Loucy (cell line): ENCODE measurements around the gene ARHGAP15.

Experiments
- H2AFZ ChIP-seq: fragments of 200-600 bp; sonication (generic); 2 replicates; pipeline ENCODE4 v1.6.0; 2016; ENCODE audit warnings: antibody characterized with exemption, mild to moderate bottlenecking, low read length, moderate library complexity
- H3F3A ChIP-seq: fragments of 200-600 bp; 2 replicates; pipeline ENCODE4 v1.6.0; 2016; ENCODE audit warnings: antibody characterized with exemption, low read depth, mild to moderate bottlenecking
- H3K27me3 ChIP-seq: fragments of 200-600 bp; sonication (generic); 2 replicates; pipeline ENCODE4 v1.6.1; 2014; ENCODE audit warnings: low read length, mild to moderate bottlenecking; ENCODE audit not compliant: insufficient read depth, poor library complexity, severe bottlenecking
- H3K36me3 ChIP-seq: fragments of 200-600 bp; sonication (generic); 2 replicates; pipeline ENCODE4 v1.6.1; 2016; ENCODE audit warnings: low read length; ENCODE audit not compliant: insufficient read depth
- H3K4me1 ChIP-seq: fragments of 200-600 bp; sonication (generic); 2 replicates; pipeline ENCODE4 v1.5.1; 2014; ENCODE audit warnings: low read length, mild to moderate bottlenecking; ENCODE audit not compliant: insufficient read depth, poor library complexity, severe bottlenecking
- H3K4me2 ChIP-seq: fragments of 200-600 bp; sonication (generic); 2 replicates; pipeline ENCODE4 v1.6.0; 2014; ENCODE audit warnings: antibody characterized with exemption, low read length, low read depth, mild to moderate bottlenecking; ENCODE audit not compliant: poor library complexity, severe bottlenecking
- H3K4me3 ChIP-seq: fragments of 200-600 bp; sonication (generic); 2 replicates; pipeline ENCODE4 v1.5.1; 2014; ENCODE audit warnings: low read length, mild to moderate bottlenecking, mixed read lengths; ENCODE audit not compliant: poor library complexity, severe bottlenecking
- H3K79me2 ChIP-seq: fragments of 200-600 bp; sonication (generic); 2 replicates; pipeline ENCODE4 v1.6.1; 2014; ENCODE audit warnings: low read length; ENCODE audit not compliant: insufficient read depth
- H3K9ac ChIP-seq: fragments of 200-600 bp; sonication (generic); 2 replicates; pipeline ENCODE4 v1.6.0; 2014; ENCODE audit warnings: mild to moderate bottlenecking, low read depth, low read length, moderate library complexity; ENCODE audit not compliant: poor library complexity, severe bottlenecking
- H3K9me2 ChIP-seq: fragments of 200-600 bp; sonication (generic); replicated peaks from 2 replicates; pipeline ENCODE4 v1.6.1; 2016; ENCODE audit warnings: low read depth, low read length, mixed read lengths
- H3K9me3 ChIP-seq: fragments of 200-600 bp; sonication (generic); 2 replicates; pipeline ENCODE4 v1.6.1; 2014; ENCODE audit warnings: mild to moderate bottlenecking, antibody characterized with exemption, low read length, low read depth; ENCODE audit not compliant: insufficient read depth
- H4K20me1 ChIP-seq: fragments of 200-600 bp; sonication (generic); 2 replicates; pipeline ENCODE4 v1.6.0; 2014; ENCODE audit warnings: antibody characterized with exemption, low read length, mild to moderate bottlenecking; ENCODE audit not compliant: insufficient read depth, poor library complexity, severe bottlenecking
- CTCF ChIP-seq: fragments of 200-600 bp; sonication (generic); conservative IDR thresholded peaks from 2 replicates; pipeline ENCODE4 v1.5.1; 2014; ENCODE audit warnings: mild to moderate bottlenecking, antibody characterized with exemption, low read length
- EZH2phosphoT487 ChIP-seq: fragments of 200-600 bp; IDR thresholded peaks from 2 replicates; pipeline ENCODE4 v1.6.1; 2018; ENCODE audit warnings: antibody characterized with exemption, mild to moderate bottlenecking, moderate library complexity, borderline replicate concordance

ARHGAP15 gene

GRCh38 chr2:143312441-143312840 is 183.2 kb downstream of the ARHGAP15 start:
- peaks cover 13% of the 10 kb centered on the region for H3K4me1 ChIP-seq
- no peaks in the 10 kb centered on the region for H3F3A ChIP-seq
- no peak overlapping the region for H3K4me3 ChIP-seq
- H4K20me1 ChIP-seq, result peaks cover 28% of the 10 kb centered on the region
- H2AFZ ChIP-seq, result no peak overlapping the region
- no peak overlapping the region for H3K4me2 ChIP-seq
- H3K36me3 ChIP-seq, result no peaks in the 10 kb centered on the region
- no peaks in the 10 kb centered on the region for H3K27me3 ChIP-seq
- no peaks in the 10 kb centered on the region for H3K9me2 ChIP-seq
- TF ChIP-seq CTCF, result no peak
- no peak for TF ChIP-seq EZH2phosphoT487
- H3K79me2 ChIP-seq, result peaks cover 16% of the 10 kb centered on the region; the same call in 1 of the 2 replicates
- H3K9ac ChIP-seq, result no peak overlapping the region
- no peaks in the 10 kb centered on the region for H3K9me3 ChIP-seq

GRCh38 chr2:143313861-143314260 is 184.6 kb downstream of the ARHGAP15 start:
- Histone ChIP-seq H3K36me3 (peaks cover 10% of the 10 kb centered on the region; the same call in 1 of the 2 replicates), H4K20me1 (peaks cover 31% of the 10 kb centered on the region), H3K4me3 (no peak overlapping the region), H3K79me2 (peaks cover 18% of the 10 kb centered on the region; the same call in 1 of the 2 replicates), H3F3A (no peaks in the 10 kb centered on the region), H3K4me1 (peaks cover 15% of the 10 kb centered on the region), H3K27me3 (no peaks in the 10 kb centered on the region), H3K9me3 (no peaks in the 10 kb centered on the region), H2AFZ (no peak overlapping the region), H3K9ac (no peak overlapping the region), H3K9me2 (no peaks in the 10 kb centered on the region), H3K4me2 (no peak overlapping the region)
- TF ChIP-seq CTCF, result no peak
- no peak for TF ChIP-seq EZH2phosphoT487

- TF ChIP-seq CTCF (no peak), EZH2phosphoT487 (no peak)
- H3K27me3 ChIP-seq, result no peaks in the 10 kb centered on the region
- H2AFZ ChIP-seq, result no peak overlapping the region
These were observed 192.8 kb downstream of the ARHGAP15 start for GRCh38 chr2:143321994-143322393.

More at GRCh38 chr2:143321994-143322393, 192.8 kb downstream of the ARHGAP15 start:
- Histone ChIP-seq H3K9ac (no peak overlapping the region), H3F3A (no peaks in the 10 kb centered on the region), H3K4me2 (peak overlapping the region; percentile 4), H3K4me1 (peaks cover 17% of the 10 kb centered on the region), H3K9me3 (no peaks in the 10 kb centered on the region), H3K4me3 (no peak overlapping the region), H3K79me2 (peaks cover 44% of the 10 kb centered on the region; the same call in 1 of the 2 replicates), H4K20me1 (peaks cover 34% of the 10 kb centered on the region), H3K36me3 (peaks cover 17% of the 10 kb centered on the region), H3K9me2 (no peaks in the 10 kb centered on the region)
